LNCaP clone FGC (cell line): ENCODE results near the gene COPG2.
"Not testable (repeated sequence)": the region's sequence is repeated elsewhere in the genome, so short reads cannot be mapped to it uniquely, and the experiment has no call there.

Experiments
- DNase-seq: peaks from one replicate; pipeline ENCODE4 v3.0.0-alpha.2; 2011; ENCODE audit warnings: low read depth
- H3K4me3 ChIP-seq: 2 replicates; pipeline ENCODE4 v1.5.1; 2011; ENCODE audit warnings: mild to moderate bottlenecking, low read depth, low read length, control low read depth
- TF ChIP-seq, protein P1 (sequence below): IDR thresholded peaks from 2 replicates; pipeline ENCODE4 v1.5.1; 2012; ENCODE audit warnings: mild to moderate bottlenecking; ENCODE audit not compliant: control insufficient read depth, insufficient read depth; ENCODE audit errors: extremely low read depth

Gene COPG2

DNA sequence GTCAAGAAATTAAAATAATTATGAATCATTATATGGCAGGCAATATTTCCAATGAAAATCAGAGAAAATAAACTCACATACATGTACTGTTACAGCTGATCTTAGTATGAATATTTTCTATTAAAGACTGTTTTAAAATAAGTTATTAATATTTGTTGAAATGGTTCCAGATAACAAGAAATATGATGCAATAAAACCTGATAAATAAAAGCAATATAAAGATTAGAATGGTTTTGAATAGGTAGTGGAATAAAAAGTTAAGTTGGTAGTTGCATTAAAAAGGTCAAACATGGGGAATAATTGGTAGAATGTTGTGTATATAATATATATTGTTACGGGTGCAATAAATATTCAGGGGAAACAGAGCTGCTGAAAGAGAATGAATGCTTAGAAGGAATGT lies 124.2 kb downstream of the COPG2 start:
- DNase-seq = no peak
- TF ChIP-seq, protein P1, sequence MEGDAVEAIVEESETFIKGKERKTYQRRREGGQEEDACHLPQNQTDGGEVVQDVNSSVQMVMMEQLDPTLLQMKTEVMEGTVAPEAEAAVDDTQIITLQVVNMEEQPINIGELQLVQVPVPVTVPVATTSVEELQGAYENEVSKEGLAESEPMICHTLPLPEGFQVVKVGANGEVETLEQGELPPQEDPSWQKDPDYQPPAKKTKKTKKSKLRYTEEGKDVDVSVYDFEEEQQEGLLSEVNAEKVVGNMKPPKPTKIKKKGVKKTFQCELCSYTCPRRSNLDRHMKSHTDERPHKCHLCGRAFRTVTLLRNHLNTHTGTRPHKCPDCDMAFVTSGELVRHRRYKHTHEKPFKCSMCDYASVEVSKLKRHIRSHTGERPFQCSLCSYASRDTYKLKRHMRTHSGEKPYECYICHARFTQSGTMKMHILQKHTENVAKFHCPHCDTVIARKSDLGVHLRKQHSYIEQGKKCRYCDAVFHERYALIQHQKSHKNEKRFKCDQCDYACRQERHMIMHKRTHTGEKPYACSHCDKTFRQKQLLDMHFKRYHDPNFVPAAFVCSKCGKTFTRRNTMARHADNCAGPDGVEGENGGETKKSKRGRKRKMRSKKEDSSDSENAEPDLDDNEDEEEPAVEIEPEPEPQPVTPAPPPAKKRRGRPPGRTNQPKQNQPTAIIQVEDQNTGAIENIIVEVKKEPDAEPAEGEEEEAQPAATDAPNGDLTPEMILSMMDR = no peak
- H3K4me3 ChIP-seq = no peak overlapping the region

DNA sequence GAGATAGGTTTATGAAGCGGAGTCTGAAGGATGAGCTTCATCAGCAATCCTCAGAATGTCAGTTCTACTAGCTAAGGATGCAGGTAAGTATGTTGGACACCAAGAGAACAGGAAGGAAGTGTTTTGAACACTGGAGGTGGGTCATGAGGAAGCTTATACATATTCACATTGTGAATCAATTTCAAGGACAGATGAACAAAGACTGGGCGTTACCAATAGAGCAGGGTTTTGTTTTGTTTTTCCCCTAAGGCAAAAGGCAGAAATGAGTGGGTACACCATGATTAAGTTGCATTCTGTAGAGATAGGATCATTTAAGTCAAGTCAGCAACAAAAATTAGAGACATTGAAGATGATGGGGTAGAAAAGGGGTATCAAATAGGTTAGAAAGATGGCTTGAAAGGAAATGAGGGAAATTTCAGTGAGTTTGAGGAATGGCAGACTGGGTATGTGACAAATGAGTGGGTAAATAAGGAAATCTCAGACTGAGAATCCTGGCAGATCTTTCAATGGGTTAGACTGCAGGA lies 125.0 kb downstream of the COPG2 start:
- no peak overlapping the region for H3K4me3 ChIP-seq
- TF ChIP-seq, protein P1 = no peak
- DNase-seq = no peak

DNA sequence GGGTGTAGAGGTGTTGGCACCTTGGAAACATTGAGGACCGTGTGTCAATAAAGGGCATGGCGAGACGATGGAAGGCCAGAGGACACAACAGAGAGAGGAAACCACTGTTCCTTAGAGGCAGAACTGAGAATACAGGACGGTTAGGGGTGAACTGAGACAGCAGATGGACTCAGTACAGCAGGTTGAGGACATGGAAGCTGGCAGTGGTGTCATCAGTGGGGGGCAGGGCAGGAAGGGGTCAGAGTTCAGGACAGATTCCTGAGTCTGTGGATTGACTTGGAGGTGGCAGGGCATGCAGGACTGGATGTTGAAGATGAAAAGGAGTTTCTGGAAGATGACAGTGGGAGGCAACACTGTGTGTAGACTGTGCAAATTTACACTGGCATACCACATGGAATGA lies 126.3 kb downstream of the COPG2 start:
- H3K4me3 ChIP-seq, DNase-seq: not testable (repeated sequence)

DNA sequence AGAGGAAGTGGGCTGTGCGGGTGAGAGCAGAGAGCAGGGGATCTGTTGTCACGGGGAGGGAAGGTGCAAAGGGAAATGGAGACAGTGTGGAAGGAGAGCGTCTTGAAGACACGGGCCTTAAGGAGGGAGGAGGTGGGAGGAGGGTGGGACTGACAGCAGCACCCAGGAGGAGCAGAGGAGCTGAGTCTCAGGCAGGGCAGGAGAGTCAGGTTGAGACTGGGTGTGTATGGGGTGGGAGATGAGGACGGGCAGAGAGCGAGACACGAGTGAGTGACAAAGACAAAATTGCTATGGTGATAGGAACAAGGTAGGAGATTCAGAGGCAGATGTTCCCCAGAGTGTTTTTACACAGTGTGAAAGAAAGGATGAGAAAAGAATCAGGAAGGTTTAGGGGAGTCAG lies 127.3 kb downstream of the COPG2 start:
- H3K4me3 ChIP-seq, DNase-seq: not testable (repeated sequence)

DNA sequence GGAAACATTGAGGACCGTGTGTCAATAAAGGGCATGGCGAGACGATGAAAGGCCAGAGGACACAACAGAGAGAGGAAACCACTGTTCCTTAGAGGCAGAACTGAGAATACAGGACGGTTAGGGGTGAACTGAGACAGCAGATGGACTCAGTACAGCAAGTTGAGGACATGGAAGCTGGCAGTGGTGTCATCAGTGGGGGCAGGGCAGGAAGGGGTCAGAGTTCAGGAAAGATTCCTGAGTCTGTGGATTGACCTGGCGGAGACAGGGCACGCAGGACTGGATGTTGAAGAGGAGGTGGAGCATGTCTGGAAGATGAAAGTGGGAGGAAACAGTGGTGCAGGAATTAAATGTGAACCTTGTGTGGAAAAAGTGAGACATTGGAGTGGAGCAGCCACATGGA lies 130.7 kb downstream of the COPG2 start:
- not testable (repeated sequence) for H3K4me3 ChIP-seq, DNase-seq

DNA sequence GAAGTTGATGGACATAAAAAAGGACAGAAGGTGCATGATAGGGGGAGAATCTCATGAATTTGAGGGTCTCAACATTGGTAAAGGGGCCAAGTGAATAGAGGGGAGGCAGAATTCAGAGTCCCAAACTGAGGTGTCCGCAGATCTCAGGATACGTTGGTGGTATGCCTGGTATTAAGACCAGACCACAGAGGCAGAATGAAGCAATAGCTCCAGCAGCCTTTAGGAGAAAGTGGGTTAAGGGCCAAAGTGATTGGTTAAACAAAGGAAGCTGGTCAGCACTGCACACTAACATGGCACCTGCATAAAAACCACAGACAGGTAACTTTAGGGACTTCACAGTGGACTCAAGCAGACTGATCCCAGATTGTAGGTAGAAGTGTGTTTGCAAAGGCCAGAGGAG lies 139.1 kb downstream of the COPG2 start:
- no peak overlapping the region for H3K4me3 ChIP-seq
- DNase-seq = no peak
- TF ChIP-seq, protein P1 = no peak

DNA sequence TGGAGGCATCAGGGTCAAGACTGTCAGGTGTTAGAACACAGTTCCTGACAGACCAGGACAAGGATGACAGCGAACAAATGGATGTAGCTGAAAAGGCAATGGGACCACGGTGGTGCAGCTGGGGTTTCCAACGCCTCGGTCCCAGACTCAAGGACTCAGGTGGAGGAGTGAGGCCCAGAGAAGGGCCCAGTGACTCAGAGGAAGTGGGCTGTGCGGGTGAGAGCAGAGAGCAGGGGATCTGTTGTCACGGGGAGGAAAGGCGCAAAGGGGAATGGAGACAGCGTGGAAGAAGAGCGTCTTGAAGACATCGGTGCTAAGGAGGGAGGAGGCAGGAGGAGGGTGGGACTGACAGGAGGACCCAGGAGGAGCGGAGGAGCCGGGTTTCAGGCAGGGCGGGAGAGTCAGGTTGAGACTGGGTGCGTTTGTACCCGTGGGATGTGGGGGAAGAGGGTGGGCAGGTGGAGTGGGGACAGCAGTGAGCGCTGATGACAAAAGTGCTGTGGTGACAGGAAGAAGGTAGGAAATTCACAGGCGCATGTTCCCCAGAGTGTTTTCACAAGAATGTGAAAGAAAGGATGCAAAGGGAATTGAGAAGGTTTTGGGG lies 140.7 kb downstream of the COPG2 start:
- not testable (repeated sequence) for DNase-seq, H3K4me3 ChIP-seq

DNA sequence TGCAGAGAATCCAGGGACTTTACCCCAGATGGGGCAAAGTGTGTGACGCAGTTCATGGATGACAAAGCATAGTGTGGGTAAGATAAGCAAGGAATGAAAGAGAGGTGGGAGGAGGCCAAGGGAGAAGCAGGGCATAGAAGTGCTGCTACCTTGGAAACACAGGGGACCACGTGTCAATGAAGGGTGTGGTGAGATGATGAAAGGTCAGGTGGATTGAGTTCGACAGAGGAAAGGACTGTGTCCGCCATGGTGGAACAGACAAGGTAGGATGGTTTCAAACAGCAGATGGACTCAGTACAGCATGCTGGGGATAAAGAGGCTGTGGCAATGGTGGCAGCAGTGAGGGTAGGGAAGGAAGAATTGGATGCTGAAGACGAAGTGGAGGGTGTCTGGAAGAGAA lies 143.9 kb downstream of the COPG2 start:
- TF ChIP-seq, protein P1 = no peak
- DNase-seq = no peak
- no peak overlapping the region for H3K4me3 ChIP-seq

DNA sequence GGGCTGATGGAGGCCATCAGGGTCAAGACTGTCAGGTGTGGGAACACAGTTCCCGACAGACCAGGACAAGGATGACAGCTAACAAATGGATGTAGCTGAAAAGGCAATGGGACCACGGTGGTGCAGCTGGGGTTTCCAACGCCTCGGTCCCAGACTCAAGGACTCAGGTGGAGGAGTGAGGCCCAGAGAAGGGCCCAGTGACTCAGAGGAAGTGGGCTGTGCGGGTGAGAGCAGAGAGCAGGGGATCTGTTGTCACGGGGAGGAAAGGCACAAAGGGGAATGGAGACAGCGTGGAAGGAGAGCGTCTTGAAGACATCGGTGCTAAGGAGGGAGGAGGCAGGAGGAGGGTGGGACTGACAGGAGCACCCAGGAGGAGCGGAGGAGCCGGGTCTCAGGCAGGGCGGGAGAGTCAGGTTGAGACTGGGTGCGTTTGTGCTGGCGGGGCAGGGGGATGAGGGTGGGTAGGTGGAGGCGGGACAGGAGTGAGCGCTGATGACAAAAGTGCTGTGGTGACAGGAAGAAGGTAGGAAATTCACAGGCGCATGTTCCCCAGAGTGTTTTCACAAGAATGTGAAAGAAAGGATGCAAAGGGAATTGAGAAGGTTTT lies 144.9 kb downstream of the COPG2 start:
- not testable (repeated sequence) for DNase-seq, H3K4me3 ChIP-seq
